ENCODE results near the gene CRABP2.

CRABP2 gene

DNA sequence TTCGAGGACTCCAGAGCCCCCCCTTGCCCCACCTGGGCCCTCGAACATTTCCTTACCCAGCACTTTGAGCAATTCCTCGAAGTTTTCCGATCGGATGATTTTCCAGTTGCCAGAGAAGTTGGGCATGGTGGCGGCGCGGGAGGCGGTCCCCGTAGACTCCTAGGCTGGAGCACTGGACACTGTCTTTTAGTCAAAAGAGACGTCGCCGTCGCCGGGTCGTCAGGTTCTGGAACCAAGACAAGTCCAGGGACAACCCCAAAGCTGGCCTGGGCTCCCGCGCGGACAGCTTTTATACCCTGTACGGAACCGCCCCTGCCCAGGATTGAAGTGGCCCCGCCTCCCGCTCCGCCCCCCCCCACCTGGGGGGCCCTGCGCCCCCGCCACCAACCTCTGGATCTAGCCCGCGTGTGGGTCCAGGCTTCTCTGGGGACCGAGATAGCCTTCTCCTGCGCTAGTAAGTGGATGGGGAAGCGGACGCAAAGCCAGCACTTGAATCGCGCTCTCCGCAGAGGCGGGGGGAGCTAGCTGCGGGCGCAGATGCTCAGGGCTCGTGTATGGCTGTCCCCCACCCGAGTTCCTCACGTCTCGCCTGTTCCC, at the start of gene CRABP2:
Gene CRABP2 (minus strand): TSS at position 263 of the 597 bp plus-strand sequence. CDS start 137 bp downstream, at position 126.
- DNase-seq = peak; percentile 70

DNA sequence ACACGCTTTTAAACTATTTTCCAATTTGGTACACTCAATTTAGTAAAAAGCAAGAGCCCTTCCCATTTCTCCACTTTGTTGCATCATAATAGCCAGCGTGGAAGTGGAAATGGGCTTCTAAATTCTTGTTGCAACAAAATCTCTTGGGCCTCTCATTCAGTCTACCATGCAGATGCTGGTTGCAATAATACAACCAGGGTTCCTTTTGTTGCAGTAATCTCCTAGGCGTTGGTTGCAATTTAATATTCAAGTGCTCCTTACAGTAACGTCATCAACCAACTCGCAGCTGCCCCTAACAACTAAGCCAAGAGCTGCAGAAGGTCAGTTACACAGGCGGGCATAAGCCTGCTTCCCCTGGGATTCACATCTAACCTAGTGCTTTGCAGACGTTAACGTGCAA, 48.8 kb upstream of the CRABP2 start:
- DNase-seq = no peak

DNA sequence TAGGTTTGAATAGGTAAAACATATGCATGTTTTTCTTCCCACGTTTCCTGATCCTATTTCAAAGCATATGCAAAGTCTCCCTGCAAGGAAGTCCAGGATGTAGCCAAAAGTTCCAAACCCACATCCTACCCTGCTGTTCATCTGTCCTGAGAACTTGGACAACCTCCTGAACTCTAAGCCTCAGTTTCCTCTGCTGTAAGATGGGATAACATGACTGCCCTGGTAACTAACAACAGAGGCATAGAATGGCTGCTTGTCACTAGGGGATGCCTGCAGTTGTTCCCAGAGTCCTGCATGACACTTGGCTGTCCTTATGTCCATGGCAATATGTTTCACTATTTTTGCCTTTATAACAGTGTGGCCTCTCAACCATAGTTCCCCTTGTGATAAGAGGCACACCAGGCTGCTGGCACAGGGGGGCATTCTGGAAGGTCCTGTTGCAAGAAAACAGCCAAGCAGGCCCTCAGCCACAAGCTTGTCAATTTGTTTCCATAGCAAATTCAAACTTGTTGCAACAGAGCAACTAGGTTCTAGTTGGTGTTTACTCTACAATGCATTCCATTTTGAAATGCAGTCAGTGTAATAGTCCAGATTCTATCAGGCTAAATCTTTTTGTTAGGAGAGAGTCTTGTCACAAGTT, 47.6 kb upstream of the CRABP2 start:
- no peak for DNase-seq

DNA sequence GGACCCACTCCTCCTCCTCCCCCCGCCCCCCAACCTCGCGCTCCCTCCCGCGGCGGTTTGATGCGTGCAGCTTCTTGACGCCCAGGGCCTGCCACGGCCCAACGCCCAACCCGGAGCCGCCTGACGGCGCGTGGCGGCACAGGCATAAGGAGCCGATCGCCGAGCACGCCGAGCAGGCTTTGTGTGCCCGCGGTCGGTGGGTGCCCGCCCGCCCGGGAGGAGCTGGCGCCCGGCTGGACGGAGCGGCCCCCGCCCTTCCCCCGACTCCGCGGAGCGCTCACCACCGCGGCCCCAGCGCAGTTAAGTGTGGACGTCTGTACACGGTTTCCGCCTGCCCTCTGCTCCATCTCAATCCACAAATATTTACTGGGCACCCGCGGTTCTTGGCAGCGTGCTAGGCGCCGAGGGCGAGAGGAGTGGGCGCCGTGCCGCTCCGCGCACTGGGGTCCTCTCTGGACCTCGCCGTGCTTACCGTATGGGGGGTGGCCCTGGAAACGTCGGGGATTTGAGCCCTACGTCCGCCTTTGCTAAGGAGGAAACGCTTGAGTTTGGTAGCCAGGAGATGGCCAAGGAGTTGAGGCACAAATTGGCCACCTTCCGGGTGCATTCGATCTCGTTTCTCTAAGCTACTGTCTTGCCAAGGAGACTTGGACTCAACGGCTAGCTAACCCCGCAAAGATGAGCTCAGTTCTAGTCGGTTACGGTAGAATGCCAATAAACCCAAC, 46.5 kb upstream of the CRABP2 start:
- DNase-seq = peak; percentile 90

DNA sequence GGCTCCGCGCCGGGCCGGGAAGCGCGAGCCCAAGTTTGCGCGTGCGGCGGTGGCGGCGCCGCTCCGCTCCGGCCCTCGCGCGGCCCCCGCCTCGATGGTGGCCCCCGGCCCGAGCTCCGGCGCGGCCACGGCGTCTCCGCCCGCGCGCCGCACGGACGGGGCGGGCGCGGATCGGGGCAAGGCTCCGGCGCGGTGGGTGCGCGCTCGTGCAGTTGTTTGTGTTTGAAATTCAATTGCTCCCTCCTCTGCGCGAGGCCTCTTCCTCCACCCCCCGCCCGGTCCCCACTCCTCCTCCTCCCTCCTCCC, 46.0 kb upstream of the CRABP2 start, which contains the start of gene HDGF:
Gene HDGF (minus strand): TSS at position 225 of the 306 bp plus-strand sequence. CDS start 246 bp downstream, outside the sequence.
- no peak for DNase-seq

DNA sequence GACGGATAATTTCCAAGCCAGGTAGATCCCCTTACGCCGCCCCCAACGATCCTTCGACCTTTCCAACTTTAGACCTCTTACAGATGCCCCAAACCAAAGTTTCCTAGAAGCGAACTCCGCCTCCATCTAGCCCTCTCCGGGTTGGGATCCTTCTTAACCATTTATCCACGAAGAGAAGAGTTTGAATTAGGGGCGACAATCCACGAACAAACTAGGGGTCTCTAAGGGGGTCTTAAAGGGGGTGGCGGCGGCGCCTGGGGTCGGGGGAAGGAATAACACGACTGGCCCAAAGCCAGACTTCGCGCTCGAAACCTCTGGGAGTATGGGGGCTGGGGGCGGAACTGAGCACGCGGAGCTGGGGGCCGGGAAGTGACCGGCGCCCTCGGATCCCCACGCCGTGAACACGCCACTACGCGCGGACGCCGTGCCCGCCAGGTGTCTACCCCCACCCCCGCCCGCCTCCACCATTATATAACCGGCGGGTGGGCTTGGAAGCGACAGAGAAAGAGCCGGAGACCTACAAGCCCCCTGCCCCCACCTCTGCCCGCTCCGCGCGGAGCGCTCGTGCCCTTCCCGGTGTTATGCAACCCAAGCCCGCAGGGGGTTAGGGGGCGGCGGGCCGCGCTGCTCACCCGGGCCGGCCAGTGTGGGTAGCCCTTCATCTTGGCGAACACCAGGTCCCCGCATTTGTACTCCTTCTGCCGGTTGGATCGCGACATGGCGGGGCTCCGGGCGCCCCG, 45.5 kb upstream of the CRABP2 start:
- DNase-seq = no peak

DNA sequence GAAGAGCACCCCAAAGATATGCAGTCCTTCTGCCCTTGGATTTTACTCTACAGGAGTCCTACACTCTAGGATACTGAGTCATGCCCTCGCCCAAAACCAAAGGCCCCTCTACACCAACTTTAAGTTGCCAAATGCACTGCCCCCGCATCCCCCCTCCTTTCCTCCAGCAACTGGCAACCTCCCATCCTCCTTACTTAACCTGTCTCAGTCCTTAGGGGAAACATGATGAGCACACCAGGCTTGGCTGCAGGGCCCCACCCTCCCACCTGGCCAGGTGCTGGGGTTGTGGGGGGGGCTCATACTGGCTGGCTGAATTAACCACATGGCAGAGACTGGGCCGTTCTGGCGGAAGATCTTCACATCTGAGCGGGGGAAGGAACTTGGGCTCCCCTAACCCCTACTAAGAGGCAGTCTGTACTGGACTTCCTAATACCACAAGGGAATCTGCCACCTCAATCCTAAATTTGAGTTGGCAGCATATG, 44.8 kb upstream of the CRABP2 start:
- no peak for DNase-seq

DNA sequence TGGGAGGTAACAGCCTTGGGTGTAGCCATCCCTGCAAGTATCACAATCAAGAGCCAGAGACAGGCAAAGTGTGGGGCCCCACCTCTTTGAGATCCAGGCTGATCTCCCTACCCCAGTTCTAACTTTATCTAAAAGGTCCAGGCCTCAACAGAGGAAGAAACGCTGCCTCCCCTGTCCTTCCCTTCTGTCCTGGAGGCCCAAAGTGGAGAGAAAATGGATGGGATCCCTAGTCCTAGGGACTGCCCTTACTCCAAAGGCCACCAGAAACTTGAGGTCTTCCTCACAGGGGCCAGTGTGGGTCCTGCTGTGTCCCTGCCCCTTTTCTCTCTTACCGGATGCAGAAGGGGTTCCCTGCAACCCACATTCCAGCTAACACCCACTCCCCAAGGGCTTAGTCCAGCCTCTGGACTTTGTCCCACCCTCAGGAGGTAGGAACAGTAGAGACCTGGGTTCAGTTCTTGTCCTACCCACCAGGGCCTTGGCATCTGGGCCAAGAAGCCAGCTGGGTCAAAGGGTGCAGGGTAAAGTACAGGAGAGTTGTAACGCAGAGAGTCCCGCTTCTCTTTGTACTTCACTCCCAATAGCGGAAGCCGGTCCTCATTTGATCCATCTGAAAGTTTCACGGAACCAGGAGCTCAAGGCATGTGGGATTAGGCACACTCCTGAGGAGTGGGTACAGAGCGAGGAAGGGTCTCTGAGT, 44.2 kb upstream of the CRABP2 start:
- DNase-seq = no peak

DNA sequence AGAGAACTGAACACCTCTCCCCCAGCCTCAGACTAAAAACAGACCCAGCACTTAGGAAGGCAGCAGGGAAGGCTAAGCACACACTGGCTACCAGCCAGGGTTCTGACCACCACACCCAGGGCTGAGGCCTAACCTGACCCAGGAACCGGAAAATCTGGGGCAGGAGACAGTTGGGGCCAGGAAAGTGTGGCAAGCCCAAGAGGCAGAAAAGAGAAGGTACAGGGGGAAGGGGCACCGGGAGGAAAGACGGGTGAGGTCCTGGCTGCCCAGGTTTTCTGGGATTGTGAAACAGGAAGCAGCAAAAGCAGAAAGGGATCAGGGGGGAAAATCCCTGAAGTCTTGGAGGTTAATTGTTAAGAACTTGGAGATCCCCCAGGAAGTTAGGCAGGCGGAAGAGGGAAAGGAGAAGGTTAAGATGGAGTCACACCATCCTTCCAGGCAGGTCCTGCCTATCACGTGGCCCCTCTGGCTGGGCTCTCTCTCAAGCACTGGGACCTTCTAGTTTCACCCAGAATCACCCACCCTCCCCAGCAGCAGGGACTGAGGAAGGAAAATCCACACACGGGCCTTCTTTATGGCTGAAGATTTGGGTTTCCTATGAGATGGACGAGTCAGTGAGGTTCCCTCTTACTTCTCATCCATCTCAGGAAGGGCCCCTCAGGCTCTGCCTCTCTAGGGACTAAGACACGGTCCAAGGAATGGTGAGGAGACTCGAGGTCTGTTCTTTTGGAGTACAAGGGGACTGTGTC, 43.5 kb upstream of the CRABP2 start:
- no peak for DNase-seq

DNA sequence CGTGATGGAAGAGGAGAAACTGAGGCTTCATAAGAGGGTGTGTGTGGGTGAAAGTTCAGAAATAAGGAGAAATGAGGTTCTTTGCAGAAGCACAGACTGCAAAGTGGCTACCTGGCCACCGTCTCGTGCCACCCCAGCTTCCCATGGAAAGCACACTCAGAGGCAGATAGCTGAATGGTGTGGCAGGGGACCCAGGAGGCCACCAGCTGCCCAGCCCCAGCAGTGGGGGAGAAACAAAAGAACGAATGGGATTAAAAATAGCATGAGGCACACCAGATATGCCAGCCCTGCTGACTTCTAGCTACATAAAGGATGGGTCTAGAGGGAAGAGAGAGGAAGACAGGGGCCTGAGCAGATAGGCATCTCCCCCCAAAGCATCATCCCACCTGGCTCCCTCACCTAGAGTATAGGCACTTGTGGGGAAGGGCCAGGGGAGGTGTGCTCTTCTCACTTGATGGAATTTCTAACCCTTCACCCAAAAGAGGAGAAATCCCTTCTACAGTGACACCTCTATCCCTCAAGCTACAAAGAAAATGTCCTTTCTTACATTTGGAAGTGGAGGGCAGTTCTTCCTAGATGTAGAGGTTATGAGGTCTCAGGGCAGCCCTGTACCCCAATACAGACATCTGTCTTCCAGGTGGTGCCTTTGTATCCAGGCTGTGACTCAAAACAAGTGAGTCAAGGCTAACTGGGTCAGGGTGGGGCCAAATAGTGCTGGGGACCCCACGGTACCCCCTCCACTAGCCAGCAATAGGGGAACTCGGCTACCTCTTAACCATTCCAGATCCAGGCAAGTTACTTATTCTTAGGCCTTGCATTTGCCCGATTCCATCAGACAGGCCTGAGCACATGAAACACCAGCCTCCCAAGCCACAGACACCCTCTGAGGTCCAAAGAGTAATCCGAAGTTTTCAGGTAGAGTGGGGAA, 42.6 kb upstream of the CRABP2 start:
- DNase-seq = no peak

DNA sequence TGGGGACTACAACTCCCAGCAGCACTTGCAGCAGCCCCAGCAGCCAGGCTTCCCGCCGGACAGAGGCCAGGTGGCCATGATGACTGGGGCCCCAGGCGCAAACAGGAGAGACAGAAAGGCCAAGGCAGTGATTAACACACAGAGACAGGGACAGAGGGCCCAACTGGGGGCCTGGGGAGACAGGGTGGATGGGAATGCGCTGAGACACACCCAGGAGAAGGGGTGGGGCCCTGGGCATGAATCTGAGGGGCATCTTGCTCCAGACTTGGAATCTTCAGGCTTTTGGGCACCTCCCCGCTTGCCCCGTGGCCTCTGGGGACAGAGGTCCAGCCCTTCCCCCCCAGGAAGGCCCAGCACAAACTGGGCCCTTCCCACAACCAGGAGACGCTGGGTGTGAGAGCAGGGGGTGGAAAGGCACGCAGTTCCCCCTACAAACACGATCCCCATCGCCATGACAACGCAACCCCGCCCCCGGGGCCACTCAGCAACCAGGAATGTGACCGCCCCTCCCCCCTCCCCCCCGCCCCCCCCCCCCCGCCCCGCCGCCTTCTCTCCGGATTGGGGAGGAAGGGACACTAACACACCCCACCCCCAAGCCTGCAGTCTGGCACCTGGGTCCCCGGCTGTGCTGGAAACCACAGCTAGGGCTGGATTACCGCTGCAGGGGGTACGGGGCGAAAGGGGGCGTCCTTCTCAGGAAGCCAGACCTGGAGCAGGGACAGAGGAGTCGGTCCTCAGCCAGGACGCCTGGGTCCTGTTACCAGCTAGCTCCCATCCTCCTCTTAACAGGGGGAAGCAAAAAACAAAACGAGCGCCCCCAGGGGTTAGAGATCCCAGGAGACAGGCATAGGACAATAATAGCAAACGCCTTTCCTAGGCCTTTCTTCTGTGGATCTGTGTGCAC, 41.6 kb upstream of the CRABP2 start:
- DNase-seq = peak; percentile 83

DNA sequence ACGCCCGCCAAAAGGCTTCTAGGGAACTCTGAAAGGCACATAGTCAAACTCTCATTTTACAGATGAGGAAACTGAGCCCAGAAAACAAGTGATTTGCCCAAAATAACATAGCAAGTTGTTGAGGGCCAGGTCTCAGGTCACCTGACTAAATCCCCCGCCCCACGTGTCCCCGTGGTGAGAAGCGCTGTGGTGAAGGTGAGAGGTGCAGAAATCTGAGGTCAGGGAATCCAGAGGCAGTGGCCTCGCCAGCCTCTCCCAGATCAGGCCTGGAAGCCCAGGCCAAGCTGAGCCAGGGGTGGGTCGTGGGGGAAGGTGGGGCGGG, 41.0 kb upstream of the CRABP2 start:
- no peak for DNase-seq

DNA sequence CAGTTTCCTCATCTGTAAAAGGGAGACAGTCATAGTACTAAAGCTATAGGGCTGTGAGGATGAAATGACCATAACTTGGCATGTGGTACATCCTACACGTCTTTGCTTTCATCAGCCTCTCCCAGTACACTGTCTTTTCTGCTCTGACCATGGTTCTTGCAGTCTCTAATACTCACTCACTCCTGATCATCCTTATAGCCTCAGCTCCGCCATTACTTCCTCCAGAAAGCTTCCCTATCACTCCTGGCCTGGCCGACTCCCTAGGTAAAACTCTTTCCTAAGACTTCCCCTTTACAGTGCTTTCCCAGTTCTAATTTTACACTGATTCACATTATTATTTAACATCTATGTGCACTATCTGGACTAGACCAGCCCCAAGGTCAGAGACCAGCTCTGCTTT, 40.5 kb upstream of the CRABP2 start:
- DNase-seq = no peak

DNA sequence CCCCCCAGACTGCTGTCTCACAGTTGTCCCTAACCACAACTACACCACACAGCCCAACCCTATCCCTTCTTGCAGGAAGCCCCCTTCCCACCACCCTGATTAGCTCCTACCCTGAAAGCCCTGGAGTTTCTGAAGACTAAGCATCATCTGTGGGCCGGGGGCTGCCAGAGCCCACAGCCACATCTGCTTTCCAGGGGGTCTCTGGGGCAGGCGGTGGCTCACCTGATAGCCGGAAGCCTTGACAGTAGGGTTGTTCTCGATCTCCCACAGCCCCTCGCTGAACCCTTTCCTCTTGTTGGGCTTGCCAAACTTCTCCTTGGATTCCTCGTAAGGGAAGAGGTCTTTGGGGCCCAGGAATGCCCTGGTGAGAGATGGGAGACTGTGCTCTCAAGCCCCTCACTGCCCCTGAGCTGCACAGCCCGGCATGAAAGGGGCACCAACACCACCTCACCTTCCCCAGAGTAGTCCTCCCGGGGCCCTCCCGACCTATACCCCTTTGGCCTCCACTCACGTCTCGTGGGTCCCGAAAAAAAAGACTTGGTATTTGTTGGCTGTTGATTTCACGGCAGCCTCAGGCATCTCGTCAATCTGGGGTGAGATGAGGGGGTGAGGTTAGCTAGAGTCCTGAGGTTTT, 39.5 kb upstream of the CRABP2 start:
- DNase-seq = no peak

DNA sequence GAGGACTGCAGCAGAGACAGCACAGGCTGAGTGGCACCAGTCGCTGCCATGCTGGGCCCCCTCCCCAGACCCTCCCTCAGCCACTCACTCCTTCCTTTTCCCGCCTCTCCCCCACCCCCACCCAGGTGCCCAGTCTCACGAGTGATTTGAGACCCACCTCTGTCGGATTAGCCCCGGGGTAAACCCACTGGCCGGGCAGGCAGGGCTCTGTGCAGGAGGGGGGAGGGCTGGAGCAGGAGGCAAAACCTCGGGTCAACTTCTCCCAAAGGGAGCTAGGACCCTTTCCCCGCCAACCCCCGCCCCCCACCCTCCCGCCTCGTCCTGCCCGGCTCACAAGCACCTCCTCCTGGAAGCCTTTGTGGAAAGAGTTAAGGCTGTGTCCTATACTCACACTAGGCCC, 39.0 kb upstream of the CRABP2 start:
- DNase-seq = no peak

DNA sequence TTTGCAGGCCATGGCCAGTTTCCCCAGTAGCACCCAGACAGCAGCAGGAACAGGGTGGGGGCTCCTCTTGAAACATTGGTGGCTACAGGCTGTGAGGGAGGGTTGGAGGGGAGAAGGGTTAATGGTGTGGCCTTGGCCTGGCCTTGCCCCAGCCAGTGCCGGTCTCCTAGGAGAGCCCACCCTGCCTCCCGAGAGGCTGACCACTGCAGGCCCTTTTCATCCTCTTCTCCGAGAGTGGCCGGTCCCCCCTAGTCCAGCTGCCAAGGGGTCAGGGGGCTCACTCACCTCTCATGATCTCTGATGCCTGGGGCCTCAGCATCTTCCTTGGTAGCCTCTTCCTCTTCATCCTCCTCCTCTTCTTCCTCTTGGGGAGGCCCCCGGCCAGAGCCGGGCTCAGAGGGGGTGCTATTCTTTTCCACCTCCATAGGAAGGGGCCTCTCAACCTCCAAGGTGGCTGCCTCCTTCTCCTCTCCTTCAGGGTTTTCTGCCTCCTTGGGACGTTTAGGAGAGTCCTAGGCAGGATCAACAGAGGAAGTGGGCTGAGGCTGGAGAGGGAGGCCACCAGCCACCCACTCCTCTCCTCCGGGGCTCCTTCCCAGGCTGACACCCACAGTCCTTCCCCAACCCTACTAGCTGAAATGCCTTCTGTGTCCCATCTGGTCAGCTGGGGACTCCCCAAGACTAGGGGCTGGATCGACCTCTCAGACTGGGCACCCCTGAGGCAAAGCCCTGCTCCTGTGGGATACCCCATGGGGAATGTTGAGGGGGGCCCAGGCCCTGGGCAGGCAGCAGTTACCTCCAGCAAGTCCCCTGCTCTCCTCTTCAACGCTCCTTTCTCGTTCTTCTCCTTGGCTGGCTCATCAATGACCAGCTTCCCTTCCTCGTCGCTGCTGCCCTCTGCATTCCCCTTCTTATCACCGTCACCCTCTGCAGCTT, 38.3 kb upstream of the CRABP2 start:
- no peak for DNase-seq

DNA sequence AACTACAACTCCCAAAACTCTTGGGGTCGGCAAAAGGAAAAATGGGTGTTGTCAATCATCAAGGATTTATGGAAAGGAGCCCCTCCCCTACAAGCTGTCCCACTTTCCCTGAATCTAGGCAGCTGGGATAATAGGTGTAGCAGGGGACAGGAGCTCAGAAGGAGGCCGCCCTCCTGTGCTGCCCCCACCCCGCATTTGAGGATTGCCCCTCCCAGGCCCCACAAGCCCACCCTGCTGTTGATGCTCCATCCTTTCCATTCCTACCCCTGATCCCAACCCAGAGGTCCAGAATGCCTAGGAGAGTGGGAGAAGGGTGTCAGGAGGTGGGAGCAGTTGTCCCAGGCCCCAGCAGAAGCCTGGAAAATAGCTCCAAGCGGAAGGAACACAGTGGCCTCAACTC, 37.4 kb upstream of the CRABP2 start:
- DNase-seq = no peak

DNA sequence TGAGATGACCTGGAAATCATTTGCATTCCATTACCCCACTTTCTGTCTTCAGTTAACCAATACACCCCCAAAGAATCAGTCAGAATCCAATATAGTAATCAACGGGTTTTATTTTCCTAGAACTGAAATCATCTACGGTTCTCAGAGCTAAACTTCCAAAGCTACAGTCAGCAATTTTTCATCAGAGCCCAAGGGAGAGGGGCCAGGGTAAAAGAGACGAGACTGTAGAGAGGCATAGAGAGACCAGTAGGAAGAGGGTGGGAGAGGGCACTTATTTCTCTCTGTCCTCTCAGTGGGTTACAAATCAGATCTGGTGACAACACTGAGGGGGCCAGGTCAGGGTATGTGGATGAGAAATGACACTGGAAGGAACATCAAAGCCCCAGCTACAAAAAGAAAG, 36.6 kb upstream of the CRABP2 start:
- no peak for DNase-seq

All from NCI-H2227 treated with DMSO at 0.1 percent for 48 hours (cell line).